ENCODE results near the gene IL22RA2.

IL22RA2 gene

DNA sequence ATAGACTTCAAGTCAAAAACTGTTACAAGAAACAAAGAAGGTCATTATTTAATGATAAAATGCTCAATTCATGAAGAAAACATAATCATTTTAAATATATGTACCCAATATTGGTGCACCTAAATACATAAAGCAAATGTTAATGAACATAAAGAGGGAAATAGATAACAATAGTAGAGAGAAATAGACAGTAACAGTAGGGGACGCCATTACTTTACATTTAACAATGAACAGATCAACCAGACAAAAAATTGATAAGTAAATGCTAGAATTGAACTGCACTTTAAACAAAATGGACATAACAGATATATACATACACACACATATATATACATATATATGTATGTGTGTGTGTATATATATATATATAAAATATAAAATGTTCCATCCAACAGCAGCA, 37.4 kb downstream of the IL22RA2 start:
- TF ChIP-seq, protein P1, sequence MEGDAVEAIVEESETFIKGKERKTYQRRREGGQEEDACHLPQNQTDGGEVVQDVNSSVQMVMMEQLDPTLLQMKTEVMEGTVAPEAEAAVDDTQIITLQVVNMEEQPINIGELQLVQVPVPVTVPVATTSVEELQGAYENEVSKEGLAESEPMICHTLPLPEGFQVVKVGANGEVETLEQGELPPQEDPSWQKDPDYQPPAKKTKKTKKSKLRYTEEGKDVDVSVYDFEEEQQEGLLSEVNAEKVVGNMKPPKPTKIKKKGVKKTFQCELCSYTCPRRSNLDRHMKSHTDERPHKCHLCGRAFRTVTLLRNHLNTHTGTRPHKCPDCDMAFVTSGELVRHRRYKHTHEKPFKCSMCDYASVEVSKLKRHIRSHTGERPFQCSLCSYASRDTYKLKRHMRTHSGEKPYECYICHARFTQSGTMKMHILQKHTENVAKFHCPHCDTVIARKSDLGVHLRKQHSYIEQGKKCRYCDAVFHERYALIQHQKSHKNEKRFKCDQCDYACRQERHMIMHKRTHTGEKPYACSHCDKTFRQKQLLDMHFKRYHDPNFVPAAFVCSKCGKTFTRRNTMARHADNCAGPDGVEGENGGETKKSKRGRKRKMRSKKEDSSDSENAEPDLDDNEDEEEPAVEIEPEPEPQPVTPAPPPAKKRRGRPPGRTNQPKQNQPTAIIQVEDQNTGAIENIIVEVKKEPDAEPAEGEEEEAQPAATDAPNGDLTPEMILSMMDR (IDR thresholded peaks at IDR 0.05) = no peak
- no peaks in the 10 kb centered on the region for H3K27me3 Mint-ChIP-seq (ENCODE audit: low read depth, poor library complexity)
- H3K4me1 Mint-ChIP-seq = no peaks in the 10 kb centered on the region
- peaks cover 7% of the 10 kb centered on the region for H3K36me3 Mint-ChIP-seq (ENCODE audit: low read depth)
- DNase-seq = no peak
- no peak overlapping the region for H3K4me3 Mint-ChIP-seq
- no peak overlapping the region for H3K27ac Mint-ChIP-seq
- H3K9me3 Mint-ChIP-seq = peaks cover 29% of the 10 kb centered on the region

DNA sequence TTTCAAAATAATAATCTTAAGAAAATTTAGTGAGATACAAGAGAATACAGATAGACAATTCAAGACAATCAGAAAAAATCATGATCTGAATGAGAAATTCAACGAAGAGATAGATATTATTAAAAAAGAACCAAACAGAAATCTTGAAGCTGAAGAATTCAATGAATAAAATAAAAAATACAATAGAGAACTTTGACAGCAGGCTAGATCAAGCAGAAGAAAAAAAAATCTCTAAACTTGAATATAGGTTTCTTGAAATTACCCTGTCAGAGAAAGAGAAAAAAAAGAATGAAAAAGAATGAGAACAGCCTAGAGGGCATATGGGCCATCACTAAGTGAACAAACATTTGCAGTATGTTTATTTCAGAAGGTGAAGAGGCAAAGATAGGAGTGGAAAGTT, 39.0 kb downstream of the IL22RA2 start:
- H3K27me3 Mint-ChIP-seq (ENCODE audit: low read depth, poor library complexity) = no peaks in the 10 kb centered on the region
- H3K36me3 Mint-ChIP-seq (ENCODE audit: low read depth) = peaks cover 7% of the 10 kb centered on the region
- no peak overlapping the region for H3K27ac Mint-ChIP-seq
- no peak overlapping the region for H3K4me3 Mint-ChIP-seq
- no peak for DNase-seq
- H3K4me1 Mint-ChIP-seq = no peaks in the 10 kb centered on the region
- H3K9me3 Mint-ChIP-seq = peaks cover 29% of the 10 kb centered on the region
- TF ChIP-seq, protein P1 (IDR thresholded peaks at IDR 0.05) = no peak

DNA sequence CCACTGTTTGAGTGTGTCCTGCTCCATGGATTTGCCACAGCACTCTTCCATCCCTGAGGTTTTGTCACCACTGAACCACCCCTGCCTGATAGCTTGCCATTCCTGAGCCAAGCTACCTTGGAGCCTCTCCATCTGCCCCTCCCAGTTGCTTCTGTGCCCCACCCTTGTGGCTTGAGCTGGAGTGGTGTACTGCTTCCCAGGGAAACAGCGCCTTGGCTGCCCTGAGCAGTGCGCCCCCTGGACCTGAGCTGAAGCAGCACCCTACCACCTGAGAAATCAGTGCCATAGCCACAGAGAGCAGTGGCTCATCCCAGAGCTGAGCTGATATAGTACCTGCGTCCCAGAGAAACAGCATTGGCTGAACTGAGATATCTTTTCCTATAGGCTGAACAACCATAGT, 40.3 kb downstream of the IL22RA2 start:
- H3K4me1 Mint-ChIP-seq = no peaks in the 10 kb centered on the region
- no peak for DNase-seq
- H3K27me3 Mint-ChIP-seq (ENCODE audit: low read depth, poor library complexity) = no peaks in the 10 kb centered on the region
- TF ChIP-seq, protein P1 (IDR thresholded peaks at IDR 0.05) = no peak
- H3K27ac Mint-ChIP-seq = no peak overlapping the region
- peaks cover 39% of the 10 kb centered on the region for H3K9me3 Mint-ChIP-seq
- H3K36me3 Mint-ChIP-seq (ENCODE audit: low read depth) = peaks cover 7% of the 10 kb centered on the region
- H3K4me3 Mint-ChIP-seq = no peak overlapping the region

DNA sequence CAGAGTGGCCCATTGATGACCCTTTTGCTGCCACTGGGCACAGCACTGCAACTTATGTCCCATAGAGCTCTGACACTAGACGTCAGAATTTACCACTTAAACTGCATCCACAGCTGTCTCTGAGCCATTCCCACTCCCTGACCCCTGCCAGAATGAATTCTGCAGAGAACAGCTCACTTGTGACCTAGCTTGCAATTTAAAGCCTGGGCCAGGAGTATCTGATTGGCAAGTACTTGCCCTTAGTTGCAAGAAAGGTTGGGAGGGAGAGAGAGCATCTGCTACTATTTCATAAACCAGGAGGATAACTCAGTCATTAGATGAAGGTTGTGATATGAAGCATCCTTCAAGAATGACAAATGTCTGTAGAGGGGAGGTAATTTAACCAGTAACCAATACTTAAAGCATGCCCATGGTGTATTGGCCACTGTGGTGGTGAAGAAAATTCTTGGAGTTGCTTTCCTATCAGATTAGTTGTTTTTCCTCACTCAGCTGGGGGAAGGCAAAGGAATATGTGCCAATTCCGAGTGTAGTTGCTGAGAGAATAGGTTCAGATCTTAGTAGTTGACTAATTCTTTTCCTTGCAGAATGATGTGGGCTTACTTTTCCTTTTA, 46.5 kb downstream of the IL22RA2 start:
- H3K36me3 Mint-ChIP-seq (ENCODE audit: low read depth) = no peaks in the 10 kb centered on the region
- no peaks in the 10 kb centered on the region for H3K4me1 Mint-ChIP-seq
- no peak overlapping the region for H3K27ac Mint-ChIP-seq
- DNase-seq = no peak
- H3K27me3 Mint-ChIP-seq (ENCODE audit: low read depth, poor library complexity) = no peaks in the 10 kb centered on the region
- H3K9me3 Mint-ChIP-seq = peaks cover 18% of the 10 kb centered on the region
- TF ChIP-seq, protein P1 (IDR thresholded peaks at IDR 0.05) = no peak
- no peak overlapping the region for H3K4me3 Mint-ChIP-seq

DNA sequence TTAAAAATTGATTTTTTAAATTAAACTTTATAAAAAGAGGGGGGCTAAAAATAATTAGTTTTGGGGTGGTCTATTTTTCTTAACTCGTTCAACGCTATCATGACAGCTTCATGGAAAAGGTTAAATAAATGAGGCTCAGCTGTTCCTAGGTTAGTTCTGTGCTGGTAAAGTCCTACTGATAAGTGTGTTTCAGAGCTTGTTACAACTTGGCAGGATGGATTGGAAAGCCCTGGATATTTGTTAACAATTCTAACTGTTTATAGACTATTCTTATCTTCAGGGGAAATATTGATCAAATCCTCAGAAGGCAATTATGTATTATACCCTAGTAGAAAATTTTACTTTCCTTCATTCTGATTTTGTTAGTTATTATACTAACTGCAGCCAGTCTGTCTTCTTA, 50.4 kb downstream of the IL22RA2 start:
- Mint-ChIP-seq H3K27me3 (ENCODE audit: low read depth, poor library complexity) (no peaks in the 10 kb centered on the region), H3K4me3 (no peak overlapping the region), H3K27ac (no peak overlapping the region), H3K9me3 (peaks cover 38% of the 10 kb centered on the region), H3K4me1 (no peaks in the 10 kb centered on the region), H3K36me3 (ENCODE audit: low read depth) (no peaks in the 10 kb centered on the region)
- TF ChIP-seq, protein P1 (IDR thresholded peaks at IDR 0.05) = no peak
- no peak for DNase-seq

DNA sequence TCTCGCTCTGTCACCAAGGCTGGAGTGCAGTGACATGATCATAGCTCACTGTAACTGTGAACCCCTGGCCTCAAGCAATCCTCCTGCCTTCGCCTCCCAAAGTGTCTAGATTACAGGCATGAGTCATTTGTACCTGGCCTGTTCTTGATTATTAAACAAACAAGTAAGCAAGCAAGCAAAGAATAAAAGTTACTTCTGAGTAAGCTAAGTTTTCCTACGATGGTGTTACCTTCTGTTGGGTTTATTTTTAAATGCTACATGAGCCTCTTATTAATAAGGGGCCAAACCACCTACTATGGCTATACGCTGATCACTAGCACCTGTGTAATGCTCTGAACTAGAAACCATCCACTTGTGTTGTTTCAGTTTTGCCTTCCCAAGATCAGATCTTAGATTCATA, 50.8 kb downstream of the IL22RA2 start:
- TF ChIP-seq, protein P1 (IDR thresholded peaks at IDR 0.05) = no peak
- H3K27me3 Mint-ChIP-seq (ENCODE audit: low read depth, poor library complexity) = no peaks in the 10 kb centered on the region
- H3K4me3 Mint-ChIP-seq = no peak overlapping the region
- no peak overlapping the region for H3K27ac Mint-ChIP-seq
- DNase-seq = no peak
- H3K4me1 Mint-ChIP-seq = no peaks in the 10 kb centered on the region
- H3K36me3 Mint-ChIP-seq (ENCODE audit: low read depth) = no peaks in the 10 kb centered on the region
- H3K9me3 Mint-ChIP-seq = peaks cover 38% of the 10 kb centered on the region

Data from nephron progenitor cell (in vitro differentiated cells).